ENCODE data around the gene ISY1.

ISY1 gene

GRCh38 chr3:129197321-129197720 lies 36.5 kb upstream of the ISY1 start:
- TF ChIP-seq TAF1 (IDR thresholded peaks at IDR 0.05; ENCODE audit: borderline replicate concordance, insufficient read depth, low read length) (no peak), POLR2AphosphoS5 (IDR thresholded peaks at IDR 0.05; ENCODE audit: low read depth, low read length) (no peak), SIN3A (IDR thresholded peaks at IDR 0.05; ENCODE audit: borderline replicate concordance, insufficient read depth, low read length) (no peak), FOXP2 (optimal IDR thresholded peaks at IDR 0.05; ENCODE audit: borderline replicate concordance, extremely low read depth, extremely low read length, insufficient read depth) (no peak)
- TF ChIP-seq, protein P1, sequence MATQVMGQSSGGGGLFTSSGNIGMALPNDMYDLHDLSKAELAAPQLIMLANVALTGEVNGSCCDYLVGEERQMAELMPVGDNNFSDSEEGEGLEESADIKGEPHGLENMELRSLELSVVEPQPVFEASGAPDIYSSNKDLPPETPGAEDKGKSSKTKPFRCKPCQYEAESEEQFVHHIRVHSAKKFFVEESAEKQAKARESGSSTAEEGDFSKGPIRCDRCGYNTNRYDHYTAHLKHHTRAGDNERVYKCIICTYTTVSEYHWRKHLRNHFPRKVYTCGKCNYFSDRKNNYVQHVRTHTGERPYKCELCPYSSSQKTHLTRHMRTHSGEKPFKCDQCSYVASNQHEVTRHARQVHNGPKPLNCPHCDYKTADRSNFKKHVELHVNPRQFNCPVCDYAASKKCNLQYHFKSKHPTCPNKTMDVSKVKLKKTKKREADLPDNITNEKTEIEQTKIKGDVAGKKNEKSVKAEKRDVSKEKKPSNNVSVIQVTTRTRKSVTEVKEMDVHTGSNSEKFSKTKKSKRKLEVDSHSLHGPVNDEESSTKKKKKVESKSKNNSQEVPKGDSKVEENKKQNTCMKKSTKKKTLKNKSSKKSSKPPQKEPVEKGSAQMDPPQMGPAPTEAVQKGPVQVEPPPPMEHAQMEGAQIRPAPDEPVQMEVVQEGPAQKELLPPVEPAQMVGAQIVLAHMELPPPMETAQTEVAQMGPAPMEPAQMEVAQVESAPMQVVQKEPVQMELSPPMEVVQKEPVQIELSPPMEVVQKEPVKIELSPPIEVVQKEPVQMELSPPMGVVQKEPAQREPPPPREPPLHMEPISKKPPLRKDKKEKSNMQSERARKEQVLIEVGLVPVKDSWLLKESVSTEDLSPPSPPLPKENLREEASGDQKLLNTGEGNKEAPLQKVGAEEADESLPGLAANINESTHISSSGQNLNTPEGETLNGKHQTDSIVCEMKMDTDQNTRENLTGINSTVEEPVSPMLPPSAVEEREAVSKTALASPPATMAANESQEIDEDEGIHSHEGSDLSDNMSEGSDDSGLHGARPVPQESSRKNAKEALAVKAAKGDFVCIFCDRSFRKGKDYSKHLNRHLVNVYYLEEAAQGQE (IDR thresholded peaks at IDR 0.05; ENCODE audit: insufficient read depth in 1 of 2, low read depth in 2 of 2, low read length in 2 of 2), result no peak

DNA sequence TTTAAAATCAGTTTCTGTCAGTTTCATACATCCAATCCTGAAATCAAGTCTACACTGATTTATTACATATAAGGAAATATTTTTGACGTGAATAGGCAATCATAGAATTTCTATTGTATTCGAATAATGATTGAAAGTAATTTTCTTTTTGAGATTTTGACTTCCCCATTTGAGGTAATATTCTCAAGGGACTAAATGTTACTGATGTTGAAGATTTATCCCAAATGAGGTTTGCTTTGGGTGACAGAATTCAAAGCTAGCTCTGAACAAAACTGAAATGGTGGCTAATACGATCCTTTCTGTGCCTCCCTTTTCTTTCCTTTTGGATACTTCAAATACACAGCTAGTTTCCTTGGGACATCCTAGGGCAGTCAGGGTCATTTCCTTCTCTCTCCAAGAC lies 35.7 kb upstream of the ISY1 start:
- TF ChIP-seq POLR2AphosphoS5 (IDR thresholded peaks at IDR 0.05; ENCODE audit: low read depth, low read length), result no peak
- no peak for TF ChIP-seq FOXP2 (optimal IDR thresholded peaks at IDR 0.05; ENCODE audit: borderline replicate concordance, extremely low read depth, extremely low read length, insufficient read depth)
- TF ChIP-seq, protein P1 (IDR thresholded peaks at IDR 0.05; ENCODE audit: insufficient read depth in 1 of 2, low read depth in 2 of 2, low read length in 2 of 2), result no peak
- TF ChIP-seq SIN3A (IDR thresholded peaks at IDR 0.05; ENCODE audit: borderline replicate concordance, insufficient read depth, low read length), result no peak
- TF ChIP-seq TAF1 (IDR thresholded peaks at IDR 0.05; ENCODE audit: borderline replicate concordance, insufficient read depth, low read length), result no peak

DNA sequence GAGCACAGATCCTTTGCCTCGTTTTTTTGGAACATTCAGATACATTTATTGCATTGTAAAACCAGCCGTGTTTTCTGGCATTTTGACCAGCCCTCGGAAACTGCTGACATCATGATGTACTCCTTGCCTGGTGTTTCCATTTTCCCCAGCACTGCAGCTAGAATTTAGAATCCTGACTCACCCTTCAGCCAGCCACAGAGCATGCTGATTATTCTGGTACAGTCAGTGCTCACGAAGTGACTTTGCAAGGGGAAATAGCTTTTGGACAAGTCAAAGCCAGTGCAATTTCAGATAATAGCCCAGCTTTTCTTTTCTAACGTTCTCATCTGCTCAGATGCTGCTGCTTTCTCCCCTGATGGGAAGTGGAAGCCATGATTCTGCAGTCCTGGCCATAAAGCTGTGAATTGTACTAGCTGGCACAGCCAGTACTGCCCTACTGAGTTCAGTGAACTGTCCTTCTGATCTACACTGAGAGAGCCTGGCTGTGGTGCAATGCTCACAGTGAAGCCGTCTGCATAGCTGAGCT lies 34.9 kb upstream of the ISY1 start:
- no peak for TF ChIP-seq TAF1 (IDR thresholded peaks at IDR 0.05; ENCODE audit: borderline replicate concordance, insufficient read depth, low read length)
- no peak for TF ChIP-seq FOXP2 (optimal IDR thresholded peaks at IDR 0.05; ENCODE audit: borderline replicate concordance, extremely low read depth, extremely low read length, insufficient read depth)
- TF ChIP-seq, protein P1 (IDR thresholded peaks at IDR 0.05; ENCODE audit: insufficient read depth in 1 of 2, low read depth in 2 of 2, low read length in 2 of 2), result no peak
- TF ChIP-seq SIN3A (IDR thresholded peaks at IDR 0.05; ENCODE audit: borderline replicate concordance, insufficient read depth, low read length), result no peak
- no peak for TF ChIP-seq POLR2AphosphoS5 (IDR thresholded peaks at IDR 0.05; ENCODE audit: low read depth, low read length)

DNA sequence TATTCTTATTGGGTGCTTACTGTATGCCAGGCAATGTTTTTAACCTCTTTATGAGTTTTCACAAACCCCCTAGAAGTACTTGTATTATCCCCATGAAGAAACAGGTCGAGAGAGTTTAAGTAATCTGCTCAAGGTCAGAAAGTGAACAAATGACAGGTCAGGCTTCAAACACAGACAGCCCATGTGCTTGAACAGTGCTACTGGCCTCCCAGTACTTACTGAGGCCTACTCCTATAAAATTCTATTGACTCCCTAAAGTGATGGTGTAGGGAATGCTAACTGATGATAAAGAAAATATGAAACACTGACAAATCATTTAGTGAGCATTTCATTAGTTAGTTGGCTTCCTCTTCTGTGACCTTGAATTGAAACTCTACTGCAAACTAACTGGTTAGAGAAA lies 27.0 kb upstream of the ISY1 start:
- TF ChIP-seq POLR2AphosphoS5 (IDR thresholded peaks at IDR 0.05; ENCODE audit: low read depth, low read length) (no peak), FOXP2 (optimal IDR thresholded peaks at IDR 0.05; ENCODE audit: borderline replicate concordance, extremely low read depth, extremely low read length, insufficient read depth) (no peak)
- TF ChIP-seq, protein P1 (IDR thresholded peaks at IDR 0.05; ENCODE audit: insufficient read depth in 1 of 2, low read depth in 2 of 2, low read length in 2 of 2), result no peak

DNA sequence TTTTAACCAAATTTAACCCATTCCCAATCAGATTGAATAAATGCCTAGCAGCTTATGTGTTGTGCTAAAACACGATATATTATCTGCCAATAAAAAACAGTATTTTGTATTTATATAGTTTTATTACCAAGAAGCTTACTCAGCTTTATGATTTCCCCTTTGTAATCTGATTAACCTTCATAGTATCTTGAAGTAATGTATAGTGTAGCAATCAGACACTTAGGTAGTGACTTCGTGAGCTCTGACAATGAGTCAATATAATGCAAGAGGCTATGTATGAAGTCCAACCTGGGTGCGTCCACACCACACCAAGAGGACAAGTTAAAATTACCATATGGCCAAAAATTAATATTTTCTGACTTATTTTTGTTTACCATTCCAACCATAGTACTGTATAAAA lies 24.9 kb upstream of the ISY1 start:
- no peak for TF ChIP-seq TAF1 (IDR thresholded peaks at IDR 0.05; ENCODE audit: borderline replicate concordance, insufficient read depth, low read length)
- TF ChIP-seq FOXP2 (optimal IDR thresholded peaks at IDR 0.05; ENCODE audit: borderline replicate concordance, extremely low read depth, extremely low read length, insufficient read depth), result no peak
- no peak for TF ChIP-seq SIN3A (IDR thresholded peaks at IDR 0.05; ENCODE audit: borderline replicate concordance, insufficient read depth, low read length)
- TF ChIP-seq, protein P1 (IDR thresholded peaks at IDR 0.05; ENCODE audit: insufficient read depth in 1 of 2, low read depth in 2 of 2, low read length in 2 of 2), result no peak
- no peak for TF ChIP-seq POLR2AphosphoS5 (IDR thresholded peaks at IDR 0.05; ENCODE audit: low read depth, low read length)
